ENCODE data around the gene KCNK2.

The KCNK2 gene

GRCh38 chr1:215285013-215285800, 202.7 kb downstream of the KCNK2 start:
- TF ChIP-seq CTCF (conservative IDR thresholded peaks at IDR 0.05) (no peak), ZFX (IDR thresholded peaks at IDR 0.05) (no peak)
- no peak overlapping the region for H3K27ac ChIP-seq

All from C4-2B (cell line).